Stimulated activated CD8-positive, alpha-beta memory T cell treated with anti-CD3 and anti-CD28 coated beads, Interleukin-7, amount 100 ng/mL, for 24 hours (primary cell): Measurements from ENCODE around the gene ARVCF.

Source experiments
- DNase-seq: peaks from one replicate; pipeline ENCODE4 v3.0.0-alpha.2; 2020; ENCODE audit warnings: low read depth

Gene ARVCF

GRCh38 chr22:20029550-20030225, 13.1 kb upstream of the ARVCF start:
- no peak for DNase-seq

- DNase-seq = no peak
Measured at GRCh38 chr22:20028855-20029549, 12.4 kb upstream of the ARVCF start.

GRCh38 chr22:20027966-20028854, 11.6 kb upstream of the ARVCF start:
- DNase-seq = no peak

GRCh38 chr22:20026996-20027601, 10.5 kb upstream of the ARVCF start:
- no peak for DNase-seq

- no peak for DNase-seq
Measured at GRCh38 chr22:20026204-20026908, 9.7 kb upstream of the ARVCF start.

GRCh38 chr22:20025401-20026203, 9.0 kb upstream of the ARVCF start:
- no peak for DNase-seq

- DNase-seq = no peak
Measured at GRCh38 chr22:20024650-20025397, 8.2 kb upstream of the ARVCF start.

GRCh38 chr22:20024225-20024624, 7.6 kb upstream of the ARVCF start:
- DNase-seq = no peak

- no peak for DNase-seq
Measured at GRCh38 chr22:20022978-20023613, 6.5 kb upstream of the ARVCF start.

GRCh38 chr22:20022231-20022977, 5.8 kb upstream of the ARVCF start:
- DNase-seq = no peak

- no peak for DNase-seq
Measured at GRCh38 chr22:20021196-20022181, 4.9 kb upstream of the ARVCF start.

- peak; percentile 78 for DNase-seq
Measured at GRCh38 chr22:20020533-20021195, 4.0 kb upstream of the ARVCF start, which contains the start of gene TANGO2. TSS of gene TANGO2 (plus strand) at chr22:20021110. CDS start at chr22:20036799, 15,689 bp downstream.

- DNase-seq = no peak
Measured at GRCh38 chr22:20019661-20020532, 3.3 kb upstream of the ARVCF start.

GRCh38 chr22:20018001-20018400, 1.4 kb upstream of the ARVCF start:
- no peak for DNase-seq

- no peak for DNase-seq
Measured at GRCh38 chr22:20017622-20017958, 967 bp upstream of the ARVCF start.
